Panc1 (cell line): ENCODE data around the gene FUT2. TPM values are rescaled to one million over a fixed set of nuclear protein-coding genes. Genes with fewer than 3 reads are reported as not detected.

Experiments
- ATAC-seq: fragments of 200-7000 bp; cut with Tn5 transposase; 2 replicates; pipeline ENCODE4 v1.9.1; 2020; ENCODE audit warnings: mild to moderate bottlenecking, moderate library complexity
- BruUV-seq: library from RNA; stranded (reverse); fragments of 400-500 nt; replicated peaks from 2 replicates; lab custom pipeline; 2021; lab: Mats Ljungman, UMichigan
- CTCF ChIA-PET: fragments of 300-600 bp; sonication (Branson Sonifier 250); formaldehyde crosslinking; loops from one replicate; lab custom pipeline; 2022; ENCODE audit warnings: antibody characterized with exemption; lab: Charles Lee
- POLR2A ChIA-PET: fragments of 300-600 bp; sonication (Branson Sonifier 250); formaldehyde crosslinking; loops from one replicate; lab custom pipeline; 2022; ENCODE audit warnings: antibody characterized with exemption; lab: Charles Lee
- DNase-seq: peaks from one replicate; pipeline ENCODE4 v3.0.0-alpha.2; 2010; ENCODE audit warnings: low read depth, low spot score
- H3K27ac ChIP-seq: 2 replicates; pipeline ENCODE4 v1.5.1; 2011; ENCODE audit warnings: mild to moderate bottlenecking, low read length, inconsistent platforms
- H3K27me3 ChIP-seq: fragments of 200-500 bp; sonication (Bioruptor generic); 2 replicates; pipeline ENCODE4 v1.6.0; 2014; ENCODE audit warnings: low read length, inconsistent platforms; ENCODE audit not compliant: control insufficient read depth, insufficient read depth
- H3K36me3 ChIP-seq: fragments of 200-500 bp; sonication (Bioruptor generic); 2 replicates; pipeline ENCODE4 v1.5.1; 2014; ENCODE audit warnings: inconsistent platforms, mild to moderate bottlenecking, low read length, moderate library complexity; ENCODE audit not compliant: control insufficient read depth, insufficient read depth
- H3K4me1 ChIP-seq: 2 replicates; pipeline ENCODE4 v1.5.1; 2011; ENCODE audit warnings: inconsistent platforms, mild to moderate bottlenecking, low read length, moderate library complexity; ENCODE audit not compliant: control insufficient read depth, insufficient read depth
- H3K4me3 ChIP-seq, 2 experiments: 2 replicates each; pipeline ENCODE4 v1.5.1; 2011 to 2012; ENCODE audit warnings: low read depth in 2 of 2, low read length in 2 of 2, mild to moderate bottlenecking in 2 of 2, inconsistent platforms in 1 of 2, moderate library complexity in 1 of 2
- H3K9me3 ChIP-seq: fragments of 200-500 bp; sonication (Bioruptor generic); 2 replicates; pipeline ENCODE4 v1.5.1; 2014; ENCODE audit warnings: low read depth, mild to moderate bottlenecking, inconsistent platforms, low read length, moderate library complexity; ENCODE audit not compliant: control insufficient read depth, insufficient read depth
- CTCF ChIP-seq: fragments of 450-650 bp; IDR thresholded peaks from 2 replicates; pipeline ENCODE4 v1.5.1; 2017; ENCODE audit warnings: mild to moderate bottlenecking
- POLR2AphosphoS5 ChIP-seq: IDR thresholded peaks from 2 replicates; pipeline ENCODE4 v1.6.1; 2012; ENCODE audit warnings: mild to moderate bottlenecking, low read depth, low read length, moderate library complexity
- REST ChIP-seq, 2 experiments: IDR thresholded peaks; 2 replicates each; pipeline ENCODE4 v1.6.1; 2011 to 2012; ENCODE audit warnings: low read depth in 2 of 2, control low read depth in 1 of 2, low read length in 1 of 2, mild to moderate bottlenecking in 1 of 2, moderate library complexity in 1 of 2; ENCODE audit not compliant: insufficient read depth in 1 of 2
- SIN3A ChIP-seq: IDR thresholded peaks from 2 replicates; pipeline ENCODE4 v1.6.1; 2012; ENCODE audit warnings: low read depth, mild to moderate bottlenecking, low read length, moderate library complexity, borderline replicate concordance; ENCODE audit not compliant: insufficient read depth
- TCF7L2 ChIP-seq: IDR thresholded peaks from 2 replicates; pipeline ENCODE4 v1.6.1; 2011; ENCODE audit warnings: mild to moderate bottlenecking, low read depth, low read length, inconsistent platforms
- in situ Hi-C: cut with HindIII; loops from 2 replicates; pipeline ENCODE4 v1.10.0; 2016; ENCODE audit warnings: low sequenced_read_pairs, low pct_unique_long_range_greater_than_20kb
- intact Hi-C: fragments of 100-400 bp; cut with micrococcal nuclease; formaldehyde crosslinking; loops from one replicate; pipeline ENCODE4 v1.10.0; 2022; ENCODE audit not compliant: unreplicated experiment
- total RNA-seq: library from RNA; stranded (reverse); gene quantifications from one replicate; pipeline ENCODE4 v1.2.1, GENCODE V29; 2021; ENCODE audit not compliant: unreplicated experiment

Gene FUT2
- total RNA-seq, 1 experiment from 2014 or later: 0.08 TPM

GRCh38 chr19:48685583-48685982, 10.2 kb upstream of the FUT2 start:
- in situ Hi-C loops (no loop called here), intact Hi-C loops (no loop called here)
- ATAC-seq (no peak), DNase-seq (no peak)
- CTCF ChIA-PET: no interaction called here
- Histone ChIP-seq H3K4me3 (no peak overlapping the region), H3K4me1 (no peaks in the 10 kb centered on the region), H3K9me3 (no peaks in the 10 kb centered on the region), H3K27ac (no peak overlapping the region), H3K36me3 (no peaks in the 10 kb centered on the region), H3K27me3 (no peaks in the 10 kb centered on the region)
- no TSS peak for BruUV-seq
- POLR2A ChIA-PET: no interaction called here
- TF ChIP-seq TCF7L2: no peak
- no peak for TF ChIP-seq REST (IDR thresholded peaks at IDR 0.05; ENCODE audit: insufficient read depth in 1 of 2, low read depth in 2 of 2, low read length in 1 of 2)
- TF ChIP-seq SIN3A: no peak
- no peak for TF ChIP-seq POLR2AphosphoS5
- TF ChIP-seq CTCF: no peak

- intact Hi-C loops: no loop called here
Observed at GRCh38 chr19:48686088-48686487, 9.7 kb upstream of the FUT2 start.

More at GRCh38 chr19:48686088-48686487, 9.7 kb upstream of the FUT2 start:
- CTCF ChIA-PET: no interaction called here
- no peak overlapping the region for H3K4me3 ChIP-seq
- in situ Hi-C loops: no loop called here
- H3K27ac ChIP-seq: no peak overlapping the region
- no TSS peak for BruUV-seq
- no peak for ATAC-seq
- POLR2A ChIA-PET: no interaction called here
- no peak for DNase-seq
- H3K4me1 ChIP-seq: no peaks in the 10 kb centered on the region
- no peak for TF ChIP-seq REST (IDR thresholded peaks at IDR 0.05; ENCODE audit: insufficient read depth in 1 of 2, low read depth in 2 of 2, low read length in 1 of 2)
- no peak for TF ChIP-seq TCF7L2
- no peak for TF ChIP-seq CTCF
- no peak for TF ChIP-seq SIN3A
- TF ChIP-seq POLR2AphosphoS5: no peak
- no peaks in the 10 kb centered on the region for H3K9me3 ChIP-seq
- no peaks in the 10 kb centered on the region for H3K36me3 ChIP-seq
- no peaks in the 10 kb centered on the region for H3K27me3 ChIP-seq
